Activated CD8-positive, alpha-beta memory T cell treated with anti-CD3 and anti-CD28 coated beads, Interleukin-2, amount 10 ng/mL, durations not matched to agents 7 days and 5 days (primary cell): Measurements from ENCODE around the gene B3GALT2. TPM values are rescaled to one million over a fixed set of nuclear protein-coding genes. Genes with fewer than 3 reads are reported as not detected.
"Not testable (repeated sequence)": the region's sequence is repeated elsewhere in the genome, so short reads cannot be mapped to it uniquely, and the experiment has no call there.

Source experiments
- ATAC-seq: fragments of 150-1000 bp; cut with Tn5 transposase; one replicate; pipeline ENCODE4 v1.10.0; 2021; ENCODE audit warnings: moderate library complexity
- CTCF ChIA-PET: fragments of 350-600 bp; sonication (Branson Sonifier 250); formaldehyde crosslinking; loops from one replicate; lab custom pipeline; 2021; ENCODE audit warnings: antibody characterized with exemption; lab: Charles Lee
- DNase-seq: peaks from one replicate; pipeline ENCODE4 v3.0.0-alpha.2; 2020
- H3K27ac Mint-ChIP-seq: one replicate; pipeline ENCODE4 v1.8.0; 2021; ENCODE audit warnings: mild to moderate bottlenecking, mixed read lengths
- H3K27me3 Mint-ChIP-seq: one replicate; pipeline ENCODE4 v1.8.0; 2021; ENCODE audit warnings: mixed read lengths
- H3K36me3 Mint-ChIP-seq: one replicate; pipeline ENCODE4 v1.8.0; 2021; ENCODE audit warnings: mild to moderate bottlenecking, mixed read lengths
- H3K4me1 Mint-ChIP-seq: one replicate; pipeline ENCODE4 v1.8.0; 2021; ENCODE audit warnings: mixed read lengths
- H3K4me3 Mint-ChIP-seq: one replicate; pipeline ENCODE4 v1.8.0; 2021; ENCODE audit warnings: mild to moderate bottlenecking, moderate library complexity, mixed read lengths
- H3K9me3 Mint-ChIP-seq: one replicate; pipeline ENCODE4 v1.8.0; 2022; ENCODE audit warnings: low read depth, mixed read lengths
- total RNA-seq, 2 experiments: library from RNA; stranded (reverse); gene quantifications; one replicate each; pipeline ENCODE4 v1.2.3, GENCODE V29; 2021

Gene B3GALT2, protein sequence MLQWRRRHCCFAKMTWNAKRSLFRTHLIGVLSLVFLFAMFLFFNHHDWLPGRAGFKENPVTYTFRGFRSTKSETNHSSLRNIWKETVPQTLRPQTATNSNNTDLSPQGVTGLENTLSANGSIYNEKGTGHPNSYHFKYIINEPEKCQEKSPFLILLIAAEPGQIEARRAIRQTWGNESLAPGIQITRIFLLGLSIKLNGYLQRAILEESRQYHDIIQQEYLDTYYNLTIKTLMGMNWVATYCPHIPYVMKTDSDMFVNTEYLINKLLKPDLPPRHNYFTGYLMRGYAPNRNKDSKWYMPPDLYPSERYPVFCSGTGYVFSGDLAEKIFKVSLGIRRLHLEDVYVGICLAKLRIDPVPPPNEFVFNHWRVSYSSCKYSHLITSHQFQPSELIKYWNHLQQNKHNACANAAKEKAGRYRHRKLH
- total RNA-seq: 1 to 10 TPM in 1 of 2 experiments, under 1 TPM in 1; 0.99 to 2.5 TPM

DNA sequence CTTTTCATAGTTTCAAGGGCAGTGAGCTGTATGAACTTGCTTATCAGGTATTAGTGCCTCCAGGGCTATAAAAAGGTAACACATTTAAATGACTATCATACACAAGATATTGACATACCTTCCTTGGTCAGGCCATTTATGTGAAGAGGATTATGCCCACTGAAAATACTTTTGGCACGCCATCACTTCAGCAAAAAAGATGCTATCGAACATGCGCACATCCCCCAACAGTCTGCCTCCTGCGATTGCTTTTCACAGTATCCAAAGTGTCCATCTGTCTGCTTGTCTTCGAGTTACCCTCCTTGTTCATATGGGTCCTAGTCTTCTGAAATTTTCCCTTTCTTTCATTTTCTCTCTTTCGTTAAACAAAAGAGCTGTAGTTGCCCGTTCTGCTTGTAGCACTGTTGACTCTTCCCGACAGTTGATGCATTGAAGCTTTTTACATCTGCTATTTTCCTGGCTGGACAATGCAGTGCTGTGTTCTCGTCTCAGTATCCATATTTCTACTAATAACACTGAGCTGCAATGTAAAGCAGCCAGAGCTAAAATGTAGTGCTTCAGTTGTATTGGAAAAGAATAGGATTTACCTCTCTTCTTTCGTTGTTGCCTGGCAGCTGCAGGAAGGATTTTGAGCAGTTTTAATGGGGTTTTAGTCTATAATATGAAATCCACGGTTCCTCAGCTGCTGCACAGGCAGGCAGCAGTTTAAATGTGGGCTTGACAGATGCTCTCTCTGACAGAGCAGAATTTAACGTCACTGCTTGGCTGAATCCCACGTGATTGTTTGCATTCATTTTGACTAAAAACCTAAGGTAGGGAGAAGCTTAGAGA, at the start of gene B3GALT2:
B3GALT2 (minus strand) TSS at position 713 of the 831 bp plus-strand sequence. CDS start 5,051 bp downstream, outside the sequence.
- Mint-ChIP-seq H3K27me3 (no peaks in the 10 kb centered on the region), H3K9me3 (no peaks in the 10 kb centered on the region), H3K4me3 (peak within 1 kb of the TSS; percentile 80), H3K27ac (peak within 1 kb of the TSS; percentile 81), H3K36me3 (peaks cover 11% of the 10 kb centered on the region), H3K4me1 (peaks cover 37% of the 10 kb centered on the region)
- CTCF ChIA-PET: interaction anchor here (1.0 to 1.5 kb wide), 2 partner anchors 208 to 1111 kb away, joined by 3 read pairs; no protein-coding TSS in a partner anchor
- ATAC-seq: peak; percentile 77
- DNase-seq: peak; percentile 51

- H3K4me3 Mint-ChIP-seq: no peak overlapping the region
- H3K36me3 Mint-ChIP-seq: peaks cover 51% of the 10 kb centered on the region
- no peak overlapping the region for H3K27ac Mint-ChIP-seq
- CTCF ChIA-PET: no interaction called here
- DNase-seq: no peak
- H3K4me1 Mint-ChIP-seq: peaks cover 7% of the 10 kb centered on the region
- ATAC-seq: no peak
- no peaks in the 10 kb centered on the region for H3K27me3 Mint-ChIP-seq
- peaks cover 6% of the 10 kb centered on the region for H3K9me3 Mint-ChIP-seq
Observed at GRCh38 chr1:193234530-193234929, 48.1 kb upstream of the B3GALT2 start.

DNA sequence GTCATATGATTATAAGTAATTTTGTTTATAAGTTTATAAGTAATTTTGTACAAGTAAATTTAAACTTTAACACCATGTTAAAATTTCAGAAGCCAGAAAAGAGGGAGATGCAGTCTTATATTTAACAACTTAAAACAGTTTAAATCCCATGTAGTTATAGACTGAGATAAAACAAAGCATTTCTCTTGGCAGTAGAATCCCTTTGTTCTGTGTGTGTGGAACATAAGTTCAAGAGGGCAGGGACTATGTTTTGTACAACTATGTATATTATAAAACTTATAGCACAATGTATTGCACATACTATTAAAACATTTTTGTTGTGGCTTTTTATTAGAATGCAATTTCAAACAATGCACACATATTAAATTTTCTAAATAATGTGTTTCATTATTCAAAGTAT, 44.7 kb upstream of the B3GALT2 start:
- H3K27ac Mint-ChIP-seq, H3K4me1 Mint-ChIP-seq, DNase-seq, H3K27me3 Mint-ChIP-seq, ATAC-seq, H3K9me3 Mint-ChIP-seq, CTCF ChIA-PET, H3K4me3 Mint-ChIP-seq: not testable (repeated sequence)
- peaks cover 45% of the 10 kb centered on the region for H3K36me3 Mint-ChIP-seq

DNA sequence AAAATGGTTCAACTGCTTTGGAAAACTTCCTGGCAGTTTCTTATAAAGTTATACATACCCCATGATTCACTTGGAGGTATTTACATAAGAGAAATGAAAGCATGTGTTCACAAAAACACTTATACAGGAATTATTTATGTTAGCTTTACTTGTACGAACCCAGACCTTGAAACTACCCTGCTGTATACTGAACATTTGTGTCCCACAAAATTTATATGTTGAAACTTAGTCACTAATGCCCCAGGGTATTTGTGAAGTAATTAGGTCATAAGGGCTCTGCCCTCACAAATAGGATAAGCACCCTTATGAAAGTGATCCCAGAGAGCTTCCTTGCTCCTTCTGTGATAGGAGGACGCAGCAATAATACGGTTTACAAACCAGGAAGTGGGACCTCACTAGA, 42.7 kb upstream of the B3GALT2 start:
- H3K4me3 Mint-ChIP-seq: no peak overlapping the region
- CTCF ChIA-PET: no interaction called here
- no peaks in the 10 kb centered on the region for H3K9me3 Mint-ChIP-seq
- no peaks in the 10 kb centered on the region for H3K27me3 Mint-ChIP-seq
- H3K27ac Mint-ChIP-seq: no peak overlapping the region
- no peak for ATAC-seq
- DNase-seq: no peak
- no peaks in the 10 kb centered on the region for H3K4me1 Mint-ChIP-seq
- H3K36me3 Mint-ChIP-seq: peaks cover 47% of the 10 kb centered on the region

DNA sequence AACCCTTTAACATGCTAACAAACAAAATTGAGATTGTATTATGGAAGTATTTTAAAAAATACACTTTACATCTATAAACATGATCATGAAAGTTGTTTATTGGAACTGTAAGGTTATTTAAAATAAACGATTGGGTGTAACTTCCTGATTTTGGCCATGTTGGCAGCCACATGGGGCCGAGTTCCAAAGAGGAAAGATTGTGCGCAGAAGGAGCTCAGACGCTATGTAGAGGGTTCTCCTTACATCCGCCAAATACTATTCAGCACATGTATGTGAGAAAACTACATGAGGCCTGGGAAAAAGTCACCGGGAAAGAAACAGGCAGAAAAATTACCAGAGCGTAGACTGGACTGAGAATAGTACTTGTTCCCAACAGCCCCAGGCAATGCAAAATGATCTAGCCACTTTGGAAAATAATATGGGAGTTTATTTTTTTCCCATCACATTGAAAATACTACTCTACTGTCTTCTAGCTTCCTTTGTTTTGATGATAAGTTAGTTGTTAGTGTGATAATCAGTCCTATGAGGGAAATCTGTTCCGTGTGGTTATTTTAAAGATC, 35.7 kb upstream of the B3GALT2 start:
- CTCF ChIA-PET: no interaction called here
- no peak overlapping the region for H3K27ac Mint-ChIP-seq
- ATAC-seq (no peak), DNase-seq (no peak)
- no peaks in the 10 kb centered on the region for H3K27me3 Mint-ChIP-seq
- H3K4me1 Mint-ChIP-seq: no peaks in the 10 kb centered on the region
- peaks cover 70% of the 10 kb centered on the region for H3K36me3 Mint-ChIP-seq
- no peak overlapping the region for H3K4me3 Mint-ChIP-seq
- no peaks in the 10 kb centered on the region for H3K9me3 Mint-ChIP-seq

DNA sequence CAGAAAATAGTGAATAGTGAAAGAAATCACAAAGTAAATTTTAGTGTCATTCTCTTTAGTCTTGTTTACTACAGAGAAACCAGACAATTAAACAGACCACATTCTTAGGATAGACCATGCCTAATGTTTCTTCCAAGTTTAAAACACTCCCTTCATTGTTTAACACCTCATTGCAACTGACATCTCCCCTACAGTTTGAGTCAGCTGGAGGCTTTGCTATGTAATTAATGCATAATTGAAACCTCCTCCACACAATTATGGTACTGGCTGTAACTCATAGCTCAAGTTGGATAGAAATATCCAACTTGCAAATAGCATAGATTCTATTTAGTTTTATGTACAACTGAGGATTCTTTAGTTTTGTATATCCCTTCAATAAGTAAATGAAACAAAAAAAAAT, 35.2 kb upstream of the B3GALT2 start:
- CTCF ChIA-PET: no interaction called here
- H3K27ac Mint-ChIP-seq: no peak overlapping the region

DNA sequence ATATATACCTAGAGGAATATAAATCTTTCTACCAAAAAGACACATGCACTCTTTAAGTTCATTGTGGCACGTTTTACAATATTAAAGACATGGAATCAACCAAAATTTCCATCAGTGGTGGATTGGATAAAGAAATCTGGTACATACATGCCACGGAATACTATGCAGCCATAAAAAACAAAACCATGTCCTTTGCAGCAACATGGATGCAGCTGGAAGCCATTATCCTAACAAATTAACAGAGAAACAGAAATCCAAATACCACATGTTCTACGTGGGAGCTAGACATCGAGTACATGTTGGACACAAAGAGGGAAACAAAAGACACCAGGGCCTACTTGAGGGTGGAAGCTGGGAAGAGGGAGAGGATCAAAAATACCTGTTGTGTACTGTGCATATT, 33.0 kb upstream of the B3GALT2 start:
- Mint-ChIP-seq H3K9me3 (peaks cover 3% of the 10 kb centered on the region), H3K27ac (no peak overlapping the region), H3K27me3 (no peaks in the 10 kb centered on the region), H3K4me1 (peaks cover 3% of the 10 kb centered on the region), H3K4me3 (no peak overlapping the region), H3K36me3 (peaks cover 66% of the 10 kb centered on the region)
- CTCF ChIA-PET: no interaction called here
- no peak for DNase-seq
- no peak for ATAC-seq

More for the DNA sequence above, 35.2 kb upstream of the B3GALT2 start:
- DNase-seq: no peak
- H3K4me3 Mint-ChIP-seq: no peak overlapping the region
- H3K4me1 Mint-ChIP-seq: peaks cover 3% of the 10 kb centered on the region
- H3K27me3 Mint-ChIP-seq: no peaks in the 10 kb centered on the region
- no peak for ATAC-seq
- H3K36me3 Mint-ChIP-seq: peaks cover 70% of the 10 kb centered on the region
- H3K9me3 Mint-ChIP-seq: no peaks in the 10 kb centered on the region

DNA sequence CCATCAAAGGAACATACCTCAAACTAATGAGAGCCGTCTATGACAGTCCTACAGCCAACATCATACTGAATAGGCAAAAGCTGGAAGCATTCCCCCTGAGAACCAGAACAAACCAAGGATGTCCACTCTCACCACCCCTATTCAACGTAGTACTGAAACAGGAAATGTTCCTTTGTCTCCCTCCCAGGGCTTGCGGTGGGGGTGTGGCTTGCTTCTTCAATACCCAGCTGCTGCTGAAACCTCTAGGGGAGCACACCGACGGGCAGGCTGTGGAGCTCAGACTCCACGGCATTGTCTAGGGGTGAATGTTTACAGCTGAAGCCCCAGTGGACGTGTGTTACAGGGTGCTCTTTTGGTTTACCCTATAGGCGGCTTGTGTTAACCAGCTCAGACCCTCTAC, 30.5 kb upstream of the B3GALT2 start:
- ATAC-seq (no peak), DNase-seq (no peak)
- peaks cover 3% of the 10 kb centered on the region for H3K9me3 Mint-ChIP-seq
- H3K27ac Mint-ChIP-seq: no peak overlapping the region
- CTCF ChIA-PET: no interaction called here
- H3K36me3 Mint-ChIP-seq: peaks cover 67% of the 10 kb centered on the region
- peaks cover 3% of the 10 kb centered on the region for H3K4me1 Mint-ChIP-seq
- H3K27me3 Mint-ChIP-seq: no peaks in the 10 kb centered on the region
- H3K4me3 Mint-ChIP-seq: no peak overlapping the region

DNA sequence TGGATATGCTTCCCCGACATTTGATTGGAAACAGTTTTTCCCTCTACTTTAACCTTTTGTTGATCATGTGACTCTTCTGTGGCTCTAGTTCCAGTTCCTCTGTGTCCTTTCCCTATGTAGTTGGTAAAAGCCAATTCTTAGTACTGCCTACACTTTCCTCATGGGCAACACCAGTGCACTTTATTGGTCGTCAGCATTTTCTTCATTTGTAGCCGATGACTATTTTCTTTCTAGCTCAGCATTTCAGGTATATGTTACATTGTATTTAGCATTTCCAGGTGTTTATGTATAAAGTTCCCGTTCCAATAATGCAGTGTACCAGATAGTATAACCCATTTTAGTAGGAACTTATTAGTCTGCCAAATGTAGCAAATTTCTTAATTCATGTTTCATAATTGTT, 27.6 kb upstream of the B3GALT2 start:
- CTCF ChIA-PET: interaction anchor here (1.0 kb wide), 1 partner anchor 24 kb away, joined by 3 read pairs; no protein-coding TSS in a partner anchor
- Mint-ChIP-seq H3K9me3 (peaks cover 8% of the 10 kb centered on the region), H3K27ac (no peak overlapping the region), H3K36me3 (peaks cover 77% of the 10 kb centered on the region), H3K4me3 (no peak overlapping the region), H3K4me1 (peaks cover 18% of the 10 kb centered on the region), H3K27me3 (no peaks in the 10 kb centered on the region)
- DNase-seq: no peak
- no peak for ATAC-seq

DNA sequence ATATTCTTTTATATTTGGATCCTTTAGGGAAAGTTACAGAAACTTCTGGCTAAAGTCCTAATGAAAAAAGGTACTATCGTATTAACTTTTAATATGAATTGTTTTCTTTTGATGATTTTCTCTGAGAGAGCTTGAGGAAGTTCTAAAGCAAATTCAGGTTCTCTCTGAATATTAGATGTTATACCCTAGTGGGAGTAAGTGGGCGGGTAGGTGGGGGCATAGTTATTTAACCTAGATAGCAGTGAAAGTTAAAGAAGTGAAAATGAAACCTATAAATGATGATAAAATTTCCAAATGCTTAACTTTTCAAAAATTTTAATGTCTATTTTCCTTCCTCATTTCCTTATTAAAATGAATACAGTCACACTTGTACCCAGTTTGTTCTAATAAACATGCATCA, 26.2 kb upstream of the B3GALT2 start:
- no peaks in the 10 kb centered on the region for H3K27me3 Mint-ChIP-seq
- H3K27ac Mint-ChIP-seq: no peak overlapping the region
- H3K36me3 Mint-ChIP-seq: peaks cover 75% of the 10 kb centered on the region
- H3K9me3 Mint-ChIP-seq: peaks cover 8% of the 10 kb centered on the region
- H3K4me3 Mint-ChIP-seq: no peak overlapping the region
- DNase-seq: no peak
- no peak for ATAC-seq
- CTCF ChIA-PET: no interaction called here
- peaks cover 18% of the 10 kb centered on the region for H3K4me1 Mint-ChIP-seq

DNA sequence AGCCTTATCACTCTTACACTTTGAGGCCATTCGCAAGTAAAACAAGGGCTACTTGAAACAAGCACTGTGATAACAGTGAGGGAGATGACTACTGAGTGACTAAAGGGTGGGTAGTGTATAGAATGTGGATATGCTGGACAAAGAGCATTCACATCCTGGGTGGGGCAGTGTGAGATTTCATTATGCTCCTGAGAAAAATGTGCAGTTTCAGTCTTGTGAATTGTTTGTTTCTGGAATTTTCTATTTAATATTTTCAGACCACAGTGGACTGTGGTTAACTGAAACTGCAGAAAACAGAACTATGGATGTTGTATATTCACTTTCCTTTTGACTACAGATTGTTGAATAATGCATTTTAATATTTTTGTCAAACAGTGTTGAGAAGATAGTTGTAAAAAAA, 25.1 kb upstream of the B3GALT2 start:
- H3K4me3 Mint-ChIP-seq: no peak overlapping the region
- ATAC-seq (peak; percentile 42), DNase-seq (no peak)
- H3K4me1 Mint-ChIP-seq: peaks cover 15% of the 10 kb centered on the region
- H3K36me3 Mint-ChIP-seq: peaks cover 75% of the 10 kb centered on the region
- CTCF ChIA-PET: no interaction called here
- no peak overlapping the region for H3K27ac Mint-ChIP-seq
- peaks cover 14% of the 10 kb centered on the region for H3K9me3 Mint-ChIP-seq
- H3K27me3 Mint-ChIP-seq: no peaks in the 10 kb centered on the region

- H3K27ac Mint-ChIP-seq: peak overlapping the region; percentile 3
- peaks cover 75% of the 10 kb centered on the region for H3K36me3 Mint-ChIP-seq
- H3K4me1 Mint-ChIP-seq: peaks cover 15% of the 10 kb centered on the region
Observed at GRCh38 chr1:193210996-193211395, 24.6 kb upstream of the B3GALT2 start.

DNA sequence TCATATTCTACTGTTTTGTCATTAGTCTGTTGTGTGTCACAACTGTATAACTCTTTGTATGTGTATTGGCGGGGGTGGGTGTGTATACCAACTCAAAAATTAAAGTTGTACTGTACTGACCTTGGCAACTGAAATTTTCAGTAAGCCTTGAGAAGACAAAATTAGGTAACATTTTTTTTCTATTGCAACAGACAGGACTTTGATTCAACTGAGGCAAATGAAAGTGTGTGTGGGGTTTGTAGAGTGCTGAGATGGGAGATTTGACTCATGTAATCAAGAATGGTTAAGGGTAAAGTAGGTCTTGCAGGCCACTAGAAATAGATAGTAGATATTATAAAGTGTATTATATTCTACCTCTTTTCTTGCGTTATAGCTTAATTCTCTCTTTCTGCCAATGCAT, 14.6 kb upstream of the B3GALT2 start:
- ATAC-seq (no peak), DNase-seq (no peak)
- H3K4me3 Mint-ChIP-seq: no peak overlapping the region
- CTCF ChIA-PET: interaction anchor here (1.0 kb wide), 1 partner anchor 12 kb away, joined by 3 read pairs; no protein-coding TSS in a partner anchor
- no peak overlapping the region for H3K27ac Mint-ChIP-seq
- H3K9me3 Mint-ChIP-seq: peaks cover 3% of the 10 kb centered on the region
- H3K36me3 Mint-ChIP-seq: peaks cover 47% of the 10 kb centered on the region
- H3K4me1 Mint-ChIP-seq: peaks cover 2% of the 10 kb centered on the region
- H3K27me3 Mint-ChIP-seq: no peaks in the 10 kb centered on the region

More at GRCh38 chr1:193210996-193211395, 24.6 kb upstream of the B3GALT2 start:
- DNase-seq: no peak
- H3K27me3 Mint-ChIP-seq: no peaks in the 10 kb centered on the region
- ATAC-seq: no peak
- H3K9me3 Mint-ChIP-seq: peaks cover 13% of the 10 kb centered on the region
- H3K4me3 Mint-ChIP-seq: no peak overlapping the region
- CTCF ChIA-PET: no interaction called here
